GM13976 (cell line): Measurements from ENCODE around the gene DSCAM.

Experiments used
- DNase-seq: peaks from one replicate; pipeline ENCODE4 v3.0.0; 2012; ENCODE audit warnings: low spot score
- CTCF ChIP-seq: IDR thresholded peaks from 2 replicates; pipeline ENCODE4 v1.5.1; 2012; ENCODE audit warnings: borderline replicate concordance, mild to moderate bottlenecking; ENCODE audit not compliant: insufficient read depth; ENCODE audit errors: extremely low read depth, missing control alignments, control extremely low read depth
- in situ Hi-C: fragments of 300-500 bp; cut with MboI; formaldehyde crosslinking; loops from one replicate; pipeline ENCODE4 v1.12.0; 2022; ENCODE audit warnings: low sequenced_read_pairs, mixed read lengths, inconsistent platforms; ENCODE audit not compliant: unreplicated experiment

DSCAM gene

DNA sequence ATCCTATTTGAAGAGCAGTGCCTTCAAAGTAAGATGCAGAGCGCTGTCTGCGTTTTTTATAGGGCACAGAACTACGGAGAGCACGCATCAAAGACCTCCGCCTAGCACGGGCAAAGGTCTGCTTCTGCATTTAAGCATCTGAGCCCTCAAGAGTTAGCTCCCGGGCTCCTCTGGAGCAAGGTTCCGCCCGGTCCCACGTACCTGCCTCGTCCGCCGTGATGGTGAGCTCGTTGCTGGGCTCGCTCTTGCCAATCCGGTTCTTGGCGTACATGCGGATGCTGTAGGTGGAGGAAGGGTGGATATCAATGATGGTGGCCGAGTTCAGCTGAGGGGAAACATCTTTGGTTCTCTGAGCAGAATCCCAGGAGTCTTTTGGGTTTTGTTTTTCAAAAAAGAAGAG is 668.2 kb downstream of the DSCAM start:
- no peak for TF ChIP-seq CTCF
- DNase-seq: no peak
- in situ Hi-C loops: no loop called here

DNA sequence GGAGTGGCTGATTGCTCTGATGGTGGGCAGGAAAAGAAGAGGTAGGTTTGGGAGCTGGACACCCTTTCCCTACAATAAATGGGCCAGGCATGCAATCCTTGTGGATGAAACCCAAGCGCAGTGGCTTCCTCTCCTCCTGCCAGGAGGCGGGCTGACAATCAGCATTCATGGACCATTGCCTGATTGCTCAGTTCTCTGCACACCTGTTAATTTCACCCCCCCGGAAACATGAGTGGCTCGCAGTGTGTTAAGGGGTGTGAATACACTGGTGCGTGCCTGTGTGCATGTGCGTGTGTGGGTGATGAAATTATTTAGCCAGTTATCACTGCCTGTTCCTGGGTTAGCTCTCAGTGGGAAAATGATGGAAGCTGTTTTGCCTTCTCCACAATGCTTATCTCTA is 669.0 kb downstream of the DSCAM start:
- no peak for DNase-seq
- TF ChIP-seq CTCF: no peak
- in situ Hi-C loops: no loop called here

- in situ Hi-C loops: no loop called here
- no peak for TF ChIP-seq CTCF
- DNase-seq: no peak
These were observed 670.2 kb downstream of the DSCAM start for GRCh38 chr21:40176724-40177123.

- no peak for TF ChIP-seq CTCF
- in situ Hi-C loops: no loop called here
- DNase-seq: no peak
These were observed 673.1 kb downstream of the DSCAM start for GRCh38 chr21:40173816-40174215.

DNA sequence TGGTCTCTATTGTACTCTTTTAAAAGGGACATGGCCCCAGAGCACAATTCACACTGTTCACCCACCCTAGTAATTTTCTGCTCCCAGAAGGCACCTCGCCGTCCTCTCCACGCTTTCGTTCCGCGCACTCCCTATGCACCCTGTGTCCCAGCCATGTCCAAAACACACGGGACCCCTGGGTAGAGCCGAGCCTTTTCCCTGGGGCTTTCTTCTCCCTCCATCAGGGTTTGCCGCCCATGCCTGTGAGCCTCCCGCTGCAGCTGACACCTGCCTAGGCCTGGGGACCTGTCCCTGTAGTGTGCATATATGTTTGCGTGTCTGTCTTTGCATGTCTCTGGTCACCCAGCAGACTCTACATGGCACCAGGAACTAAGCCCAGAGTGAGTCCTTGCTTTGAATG is 677.0 kb downstream of the DSCAM start:
- no peak for DNase-seq
- in situ Hi-C loops: no loop called here
- TF ChIP-seq CTCF: no peak

DNA sequence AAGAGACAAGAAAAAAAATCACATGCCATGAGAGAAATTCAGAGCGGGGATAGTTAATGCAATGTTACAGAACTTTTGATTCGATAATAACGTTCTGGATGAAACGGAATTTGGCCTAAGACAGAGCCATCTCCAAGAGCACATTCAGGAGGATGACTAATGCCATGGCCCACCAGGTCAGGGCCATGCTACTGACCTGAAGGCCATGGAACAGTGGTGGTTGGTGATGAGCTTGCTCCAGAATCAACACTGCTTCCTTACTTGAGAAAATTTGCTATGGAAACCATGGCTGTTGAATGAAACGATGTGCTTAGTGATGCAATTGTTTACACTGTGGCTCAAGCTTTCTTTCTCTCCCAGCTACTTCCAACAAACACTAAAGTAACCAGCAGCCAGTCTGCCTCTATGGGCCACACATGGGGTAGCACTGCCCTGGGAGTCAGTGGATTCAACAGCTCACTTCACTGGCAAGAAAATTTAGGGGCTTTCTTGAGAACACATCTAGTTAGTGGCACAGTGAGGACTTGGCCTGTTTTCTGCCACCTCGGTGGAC is 680.6 kb downstream of the DSCAM start:
- TF ChIP-seq CTCF: no peak
- in situ Hi-C loops: no loop called here
- DNase-seq: no peak

DNA sequence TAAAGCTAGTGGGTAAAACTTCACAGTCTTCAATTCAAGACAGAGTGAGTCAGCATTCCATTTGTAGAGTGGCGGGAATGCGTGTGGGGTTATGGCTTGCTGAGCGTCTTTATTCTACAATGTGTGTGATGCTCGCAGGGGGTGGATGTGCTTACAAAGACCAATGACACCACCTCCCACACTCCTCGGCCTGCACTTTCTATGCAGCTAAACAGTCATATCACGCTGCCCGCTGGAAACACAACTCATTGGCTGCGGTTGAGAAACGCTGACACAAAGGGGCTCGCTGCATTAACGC is 681.2 kb downstream of the DSCAM start:
- no peak for DNase-seq
- no peak for TF ChIP-seq CTCF

More for the DNA sequence above, 681.2 kb downstream of the DSCAM start:
- in situ Hi-C loops: no loop called here
